ENCODE data around the gene MALRD1.
A peak's percentile ranks its signal among the peaks of the same experiment; 100 is the strongest.

MALRD1 gene

DNA sequence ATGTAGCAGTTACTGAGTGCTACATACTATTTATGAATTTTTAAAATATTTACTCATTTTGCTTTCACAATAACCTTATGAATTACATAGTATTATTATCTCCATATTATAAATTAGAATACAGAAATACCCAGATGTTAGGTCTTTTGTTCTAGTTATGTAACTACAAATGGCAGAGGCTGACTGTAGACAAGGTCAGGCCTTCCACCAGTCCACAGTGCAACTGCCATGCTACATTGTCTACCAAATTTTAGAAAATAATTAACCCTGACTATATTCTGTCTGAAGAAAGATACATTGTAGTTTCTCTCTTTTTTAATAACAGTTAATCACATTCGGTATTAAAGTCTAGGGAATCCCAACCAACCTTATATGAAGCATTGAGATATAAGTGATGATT lies 280.9 kb downstream of the MALRD1 start:
- H3K27me3 Mint-ChIP-seq (ENCODE audit: low read depth, poor library complexity), result peaks cover 2% of the 10 kb centered on the region
- no peak overlapping the region for H3K4me3 Mint-ChIP-seq
- no peaks in the 10 kb centered on the region for H3K36me3 Mint-ChIP-seq (ENCODE audit: low read depth)
- no peaks in the 10 kb centered on the region for H3K9me3 Mint-ChIP-seq
- H3K27ac Mint-ChIP-seq, result no peak overlapping the region
- TF ChIP-seq, protein P1, sequence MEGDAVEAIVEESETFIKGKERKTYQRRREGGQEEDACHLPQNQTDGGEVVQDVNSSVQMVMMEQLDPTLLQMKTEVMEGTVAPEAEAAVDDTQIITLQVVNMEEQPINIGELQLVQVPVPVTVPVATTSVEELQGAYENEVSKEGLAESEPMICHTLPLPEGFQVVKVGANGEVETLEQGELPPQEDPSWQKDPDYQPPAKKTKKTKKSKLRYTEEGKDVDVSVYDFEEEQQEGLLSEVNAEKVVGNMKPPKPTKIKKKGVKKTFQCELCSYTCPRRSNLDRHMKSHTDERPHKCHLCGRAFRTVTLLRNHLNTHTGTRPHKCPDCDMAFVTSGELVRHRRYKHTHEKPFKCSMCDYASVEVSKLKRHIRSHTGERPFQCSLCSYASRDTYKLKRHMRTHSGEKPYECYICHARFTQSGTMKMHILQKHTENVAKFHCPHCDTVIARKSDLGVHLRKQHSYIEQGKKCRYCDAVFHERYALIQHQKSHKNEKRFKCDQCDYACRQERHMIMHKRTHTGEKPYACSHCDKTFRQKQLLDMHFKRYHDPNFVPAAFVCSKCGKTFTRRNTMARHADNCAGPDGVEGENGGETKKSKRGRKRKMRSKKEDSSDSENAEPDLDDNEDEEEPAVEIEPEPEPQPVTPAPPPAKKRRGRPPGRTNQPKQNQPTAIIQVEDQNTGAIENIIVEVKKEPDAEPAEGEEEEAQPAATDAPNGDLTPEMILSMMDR (IDR thresholded peaks at IDR 0.05), result no peak
- no peaks in the 10 kb centered on the region for H3K4me1 Mint-ChIP-seq
- no peak for DNase-seq

DNA sequence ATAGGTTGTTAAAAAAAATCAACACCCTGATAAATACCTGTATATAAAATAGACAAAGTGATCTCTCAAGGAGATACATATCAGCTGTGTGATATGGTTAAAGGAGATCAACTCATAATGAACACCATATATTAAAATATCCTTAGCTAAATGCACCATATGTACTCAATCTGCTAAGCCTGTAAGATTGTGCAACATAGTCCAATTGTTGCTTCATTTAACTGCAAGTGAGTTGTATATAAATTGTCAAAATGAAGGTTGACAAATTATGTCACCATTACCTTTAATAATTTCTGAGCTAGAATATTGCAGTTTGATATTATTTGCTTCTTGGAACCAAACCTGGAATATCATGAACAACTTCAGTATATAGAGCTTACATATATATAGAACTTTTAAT lies 283.7 kb downstream of the MALRD1 start:
- no peaks in the 10 kb centered on the region for H3K9me3 Mint-ChIP-seq
- no peak overlapping the region for H3K27ac Mint-ChIP-seq
- TF ChIP-seq, protein P1 (IDR thresholded peaks at IDR 0.05), result no peak
- DNase-seq, result no peak
- H3K4me1 Mint-ChIP-seq, result no peaks in the 10 kb centered on the region
- H3K27me3 Mint-ChIP-seq (ENCODE audit: low read depth, poor library complexity), result no peaks in the 10 kb centered on the region
- H3K4me3 Mint-ChIP-seq, result no peak overlapping the region
- H3K36me3 Mint-ChIP-seq (ENCODE audit: low read depth), result no peaks in the 10 kb centered on the region

DNA sequence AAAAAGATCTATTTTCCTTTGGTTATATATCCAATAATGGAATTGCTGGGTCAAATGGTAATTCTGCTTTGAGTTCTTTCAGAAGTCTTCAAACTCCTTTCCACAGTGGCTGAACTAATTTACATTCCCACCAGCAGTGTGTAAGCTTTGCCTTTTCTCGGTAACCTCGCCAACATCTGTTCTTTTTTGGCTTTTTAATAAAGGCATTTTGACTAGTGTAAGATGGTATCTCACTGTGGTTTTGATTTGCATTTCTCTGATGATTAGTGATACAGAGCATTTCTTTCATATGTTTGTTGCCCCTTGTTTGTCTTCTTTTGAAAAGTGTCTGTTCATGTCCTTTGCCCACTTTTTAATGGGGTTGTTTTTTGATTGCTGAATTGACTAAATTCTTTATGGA lies 285.0 kb downstream of the MALRD1 start:
- no peaks in the 10 kb centered on the region for H3K9me3 Mint-ChIP-seq
- no peaks in the 10 kb centered on the region for H3K27me3 Mint-ChIP-seq (ENCODE audit: low read depth, poor library complexity)
- DNase-seq, result no peak
- H3K4me1 Mint-ChIP-seq, result no peaks in the 10 kb centered on the region
- H3K4me3 Mint-ChIP-seq, result no peak overlapping the region
- no peaks in the 10 kb centered on the region for H3K36me3 Mint-ChIP-seq (ENCODE audit: low read depth)
- TF ChIP-seq, protein P1 (IDR thresholded peaks at IDR 0.05), result no peak
- no peak overlapping the region for H3K27ac Mint-ChIP-seq

DNA sequence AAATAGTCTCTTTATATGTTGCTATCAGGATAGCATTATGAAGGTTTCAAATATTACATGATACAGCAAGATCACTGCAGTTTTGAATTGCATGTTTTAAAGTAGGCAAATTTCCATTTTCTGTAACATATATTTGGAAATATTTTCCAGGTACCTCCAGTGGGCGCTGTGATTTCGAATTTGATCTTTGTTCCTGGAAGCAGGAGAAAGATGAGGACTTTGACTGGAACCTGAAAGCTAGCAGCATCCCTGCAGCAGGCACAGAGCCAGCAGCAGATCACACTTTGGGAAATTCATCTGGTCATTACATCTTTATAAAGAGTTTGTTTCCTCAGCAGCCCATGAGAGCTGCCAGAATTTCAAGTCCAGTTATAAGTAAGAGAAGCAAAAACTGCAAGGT lies 299.0 kb downstream of the MALRD1 start:
- H3K36me3 Mint-ChIP-seq (ENCODE audit: low read depth), result no peaks in the 10 kb centered on the region
- H3K4me1 Mint-ChIP-seq, result no peaks in the 10 kb centered on the region
- H3K27me3 Mint-ChIP-seq (ENCODE audit: low read depth, poor library complexity), result peaks cover 15% of the 10 kb centered on the region
- H3K27ac Mint-ChIP-seq, result no peak overlapping the region
- no peak overlapping the region for H3K4me3 Mint-ChIP-seq
- no peaks in the 10 kb centered on the region for H3K9me3 Mint-ChIP-seq
- TF ChIP-seq, protein P1 (IDR thresholded peaks at IDR 0.05), result peak; percentile 34
- peak; percentile 10 for DNase-seq

DNA sequence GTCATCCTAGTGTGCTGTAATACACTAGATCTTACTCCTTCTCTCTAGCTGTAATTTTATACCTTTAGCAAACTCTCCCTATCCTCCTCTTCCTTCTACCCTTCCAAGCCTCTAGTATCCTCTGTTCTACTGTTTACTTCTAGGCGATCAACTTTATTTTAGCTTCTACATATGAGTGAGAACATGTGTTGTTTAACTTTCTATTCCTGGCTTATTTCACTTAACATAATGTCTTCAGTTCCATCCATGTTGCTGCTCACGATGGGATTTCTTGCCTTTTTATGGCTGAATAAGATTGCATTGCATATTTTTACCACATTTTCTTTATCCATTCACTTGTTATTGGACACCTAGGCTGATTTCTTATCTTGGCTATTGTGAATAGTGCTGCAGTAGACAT lies 318.6 kb downstream of the MALRD1 start:
- DNase-seq, result no peak
- H3K4me3 Mint-ChIP-seq, result no peak overlapping the region
- H3K4me1 Mint-ChIP-seq, result no peaks in the 10 kb centered on the region
- no peaks in the 10 kb centered on the region for H3K9me3 Mint-ChIP-seq
- no peak overlapping the region for H3K27ac Mint-ChIP-seq
- TF ChIP-seq, protein P1 (IDR thresholded peaks at IDR 0.05), result no peak
- no peaks in the 10 kb centered on the region for H3K36me3 Mint-ChIP-seq (ENCODE audit: low read depth)
- no peaks in the 10 kb centered on the region for H3K27me3 Mint-ChIP-seq (ENCODE audit: low read depth, poor library complexity)

DNA sequence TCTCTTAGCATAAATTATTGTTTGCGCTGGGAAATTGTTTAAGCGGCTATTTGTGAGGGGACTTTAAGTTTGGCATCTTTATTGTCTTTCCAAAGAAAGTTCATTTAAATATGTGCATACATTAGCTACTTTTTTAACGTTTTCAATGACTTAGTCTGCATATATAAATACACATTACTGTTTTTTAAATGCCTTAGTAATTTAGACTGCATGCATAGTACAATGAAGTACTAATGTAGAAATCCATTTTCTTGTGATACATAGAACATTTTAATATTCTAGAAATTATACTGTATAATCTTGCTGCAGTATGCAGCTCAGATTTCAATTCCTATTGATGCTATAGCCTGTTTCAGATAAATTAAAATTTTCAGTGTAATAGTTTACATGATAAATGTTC lies 325.4 kb downstream of the MALRD1 start:
- TF ChIP-seq, protein P1 (IDR thresholded peaks at IDR 0.05), result no peak
- H3K27me3 Mint-ChIP-seq (ENCODE audit: low read depth, poor library complexity), result no peaks in the 10 kb centered on the region
- DNase-seq, result no peak
- no peak overlapping the region for H3K27ac Mint-ChIP-seq
- H3K4me1 Mint-ChIP-seq, result no peaks in the 10 kb centered on the region
- H3K9me3 Mint-ChIP-seq, result no peaks in the 10 kb centered on the region
- H3K4me3 Mint-ChIP-seq, result no peak overlapping the region
- no peaks in the 10 kb centered on the region for H3K36me3 Mint-ChIP-seq (ENCODE audit: low read depth)

All from nephron progenitor cell (in vitro differentiated cells).